SK-N-MC (cell line): ENCODE measurements around the gene PLXNA1.

Experiments
- EZH2 ChIP-seq: fragments of 200-600 bp; sonication (generic); IDR thresholded peaks from one replicate; pipeline ENCODE4 v1.6.1; 2017; ENCODE audit warnings: antibody characterized with exemption
- POLR2AphosphoS5 ChIP-seq: IDR thresholded peaks from 2 replicates; pipeline ENCODE4 v1.6.1; 2012; ENCODE audit warnings: mild to moderate bottlenecking, low read depth, low read length, borderline replicate concordance

DNA sequence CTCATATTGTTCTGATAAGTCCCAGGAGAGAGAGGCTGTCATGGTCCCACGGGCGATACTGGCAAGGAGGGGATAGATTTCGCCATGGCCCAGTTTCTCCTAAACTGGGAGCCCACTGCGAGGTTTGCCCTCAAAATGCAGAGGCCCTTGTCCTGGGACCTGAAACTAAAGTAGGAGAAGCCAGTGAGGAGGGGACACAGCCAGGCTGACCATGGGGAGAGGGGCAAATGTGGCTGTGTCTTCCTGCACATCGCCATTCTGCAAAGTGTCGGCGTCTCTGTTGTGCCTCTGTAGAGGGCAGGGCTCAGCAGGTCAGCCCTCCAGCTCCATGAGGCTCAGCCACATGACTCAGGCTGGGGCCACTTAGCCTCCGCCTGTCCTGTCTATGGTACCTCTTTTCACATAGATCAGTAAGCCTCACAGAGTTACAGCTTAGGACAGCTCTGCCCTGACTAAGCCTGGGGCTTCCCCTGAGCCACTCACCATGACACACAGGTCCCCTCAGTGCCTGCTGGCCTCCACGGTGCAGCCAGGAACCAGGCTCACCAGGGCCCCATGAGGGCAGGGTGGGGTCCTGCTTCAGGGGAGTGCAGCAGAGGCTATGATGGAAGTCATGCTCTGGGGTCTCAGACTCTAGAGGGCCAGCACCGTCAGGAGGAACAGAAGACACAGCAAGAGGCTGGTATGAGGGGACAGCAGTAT, 28.6 kb upstream of the PLXNA1 start:
- TF ChIP-seq POLR2AphosphoS5 (no peak), EZH2 (no peak)
